ENCODE data around the gene GNAZ. TPM values are rescaled to one million over a fixed set of nuclear protein-coding genes. Genes with fewer than 3 reads are reported as not detected.

The GNAZ gene
- total and polyA plus RNA-seq, 2 donors (not counting 1 experiment from before 2014, with no cell fraction given), result 2.8 to 9.1 TPM

GRCh38 chr22:23147617-23148387 is 77.5 kb downstream of the GNAZ start:
- no peak overlapping the region for H3K4me3 Mint-ChIP-seq
- H3K4me3 ChIP-seq (ENCODE audit: control extremely low read depth in 1 of 5, extremely low read depth in 1 of 5, insufficient read depth in 1 of 5, low read depth in 2 of 5, low read length in 4 of 5), result no peak overlapping the region
- WGBS (ENCODE audit: insufficient coverage), result 76% methylated on average over 4 of the region's 6 CpGs
- peaks cover 41% of the 10 kb centered on the region for H3K4me1 Mint-ChIP-seq
- H2AFZ ChIP-seq (ENCODE audit: insufficient read depth, low read depth, low read length, poor library complexity, severe bottlenecking), result no peak overlapping the region
- intact Hi-C loops (cut with micrococcal nuclease), result loop anchor here (5.0 to 10.0 kb wide), 3 partner anchors 34 to 1407 kb away; partner anchors contain the start of genes BCR, GUCD1 and SNRPD3
- no peaks in the 10 kb centered on the region for H4K20me1 ChIP-seq (ENCODE audit: control insufficient read depth, insufficient read depth, low read length, poor library complexity, severe bottlenecking)
- peak overlapping the region; percentile 61 for H3K27ac Mint-ChIP-seq
- H3K27ac ChIP-seq (ENCODE audit: low read length in 2 of 2), result no peak overlapping the region
- POLR2A ChIA-PET, result no interaction called here
- H3K27me3 ChIP-seq (replicated peaks in 1 of 4; ENCODE audit: control extremely low read depth in 1 of 4, control insufficient read depth in 3 of 4, insufficient read depth in 4 of 4, low read length in 3 of 4), result no peaks in the 10 kb centered on the region
- no peaks in the 10 kb centered on the region for H3K9me3 ChIP-seq (ENCODE audit: control extremely low read depth in 1 of 3, control insufficient read depth in 2 of 3, insufficient read depth in 1 of 3, low read length in 2 of 3)
- no peak overlapping the region for H3K9ac ChIP-seq (ENCODE audit: low read length)
- no peaks in the 10 kb centered on the region for H3K9me3 Mint-ChIP-seq (ENCODE audit: insufficient read depth)
- no peaks in the 10 kb centered on the region for H3K79me2 ChIP-seq (ENCODE audit: control insufficient read depth, insufficient read depth, low read length)
- CTCF ChIA-PET, result interaction anchor here (0.8 to 1.8 kb wide), 4 partner anchors 19 to 134 kb away, joined by 3 to 5 read pairs (median 4); partner anchors contain the start of gene BCR
- H3K27me3 Mint-ChIP-seq, result no peaks in the 10 kb centered on the region
- peaks cover 26 to 45% of the 10 kb centered on the region in 2 donors for H3K4me1 ChIP-seq (ENCODE audit: control insufficient read depth in 2 of 2, insufficient read depth in 2 of 2, low read length in 2 of 2)
- ATAC-seq (ENCODE audit: low read depth) (no peak), DNase-seq (no peak)
- no peaks in the 10 kb centered on the region for H3K36me3 ChIP-seq (replicated peaks in 1 of 2; ENCODE audit: control extremely low read depth in 1 of 2, control insufficient read depth in 1 of 2, extremely low read depth in 1 of 2, insufficient read depth in 2 of 2, low read length in 1 of 2)
- TF ChIP-seq CTCF (IDR thresholded peaks at IDR 0.05), result no peak
- TF ChIP-seq EZH2 (IDR thresholded peaks at IDR 0.05; ENCODE audit: borderline replicate concordance, insufficient read depth, low read depth, low read length, poor library complexity, severe bottlenecking), result no peak
- H3K4me2 ChIP-seq (replicated peaks; ENCODE audit: low read depth, low read length, poor library complexity, severe bottlenecking), result no peak overlapping the region

GRCh38 chr22:23149743-23150238 is 79.5 kb downstream of the GNAZ start:
- Histone ChIP-seq H3K9ac (ENCODE audit: low read length) (no peak overlapping the region), H4K20me1 (ENCODE audit: control insufficient read depth, insufficient read depth, low read length, poor library complexity, severe bottlenecking) (no peaks in the 10 kb centered on the region), H3K4me1 (ENCODE audit: control insufficient read depth in 2 of 2, insufficient read depth in 2 of 2, low read length in 2 of 2) (peaks cover 24 to 37% of the 10 kb centered on the region in 2 donors), H3K27me3 (replicated peaks in 1 of 4; ENCODE audit: control extremely low read depth in 1 of 4, control insufficient read depth in 3 of 4, insufficient read depth in 4 of 4, low read length in 3 of 4) (no peaks in the 10 kb centered on the region), H3K36me3 (replicated peaks in 1 of 2; ENCODE audit: control extremely low read depth in 1 of 2, control insufficient read depth in 1 of 2, extremely low read depth in 1 of 2, insufficient read depth in 2 of 2, low read length in 1 of 2) (no peaks in the 10 kb centered on the region), H3K4me3 (ENCODE audit: control extremely low read depth in 1 of 5, extremely low read depth in 1 of 5, insufficient read depth in 1 of 5, low read depth in 2 of 5, low read length in 4 of 5) (no peak overlapping the region), H3K27ac (ENCODE audit: low read length in 2 of 2) (no peak overlapping the region), H3K9me3 (ENCODE audit: control extremely low read depth in 1 of 3, control insufficient read depth in 2 of 3, insufficient read depth in 1 of 3, low read length in 2 of 3) (no peaks in the 10 kb centered on the region), H3K4me2 (replicated peaks; ENCODE audit: low read depth, low read length, poor library complexity, severe bottlenecking) (no peak overlapping the region), H2AFZ (ENCODE audit: insufficient read depth, low read depth, low read length, poor library complexity, severe bottlenecking) (no peak overlapping the region), H3K79me2 (ENCODE audit: control insufficient read depth, insufficient read depth, low read length) (no peaks in the 10 kb centered on the region)
- Mint-ChIP-seq H3K4me1 (peaks cover 35% of the 10 kb centered on the region), H3K27me3 (no peaks in the 10 kb centered on the region), H3K9me3 (ENCODE audit: insufficient read depth) (no peaks in the 10 kb centered on the region), H3K27ac (no peak overlapping the region), H3K4me3 (no peak overlapping the region)
- ChIA-PET POLR2A (no interaction called here), CTCF (no interaction called here)
- DNase-seq (no peak), ATAC-seq (ENCODE audit: low read depth) (no peak)
- TF ChIP-seq CTCF (IDR thresholded peaks at IDR 0.05) (no peak), EZH2 (IDR thresholded peaks at IDR 0.05; ENCODE audit: borderline replicate concordance, insufficient read depth, low read depth, low read length, poor library complexity, severe bottlenecking) (no peak)
- intact Hi-C loops (cut with micrococcal nuclease), result loop anchor here (5.0 to 10.0 kb wide), 3 partner anchors 33 to 1405 kb away; partner anchors contain the start of genes BCR, GUCD1 and SNRPD3
- WGBS (ENCODE audit: insufficient coverage), result 97% methylated on average over 15 of the region's 15 CpGs

Measured in B cell (primary cell).